Esophagus muscularis mucosa (tissue), 4 donors: ENCODE results near the gene PEX16.

Source experiments
- EP300 ChIP-seq: sonication (generic); formaldehyde crosslinking; IDR thresholded peaks from one replicate; pipeline ENCODE4 v1.6.1; 2017; ENCODE audit warnings: antibody characterized with exemption
- POLR2AphosphoS5 ChIP-seq, 2 donors: sonication (generic); formaldehyde crosslinking; IDR thresholded peaks; one replicate each; pipeline ENCODE4 v1.6.1; 2017; ENCODE audit warnings: antibody characterized with exemption in 2 of 2
- TF ChIP-seq, protein P1 (sequence below), 3 experiments: fragments of 200-600 bp in 2 of 3; fragments of 450-650 bp in 1 of 3; sonication (generic) in 2 of 3; IDR thresholded peaks; one replicate each; pipeline ENCODE4 v1.5.1; 2017 to 2019; ENCODE audit warnings: antibody characterized with exemption in 3 of 3, mild to moderate bottlenecking in 2 of 3, moderate library complexity in 1 of 3

DNA sequence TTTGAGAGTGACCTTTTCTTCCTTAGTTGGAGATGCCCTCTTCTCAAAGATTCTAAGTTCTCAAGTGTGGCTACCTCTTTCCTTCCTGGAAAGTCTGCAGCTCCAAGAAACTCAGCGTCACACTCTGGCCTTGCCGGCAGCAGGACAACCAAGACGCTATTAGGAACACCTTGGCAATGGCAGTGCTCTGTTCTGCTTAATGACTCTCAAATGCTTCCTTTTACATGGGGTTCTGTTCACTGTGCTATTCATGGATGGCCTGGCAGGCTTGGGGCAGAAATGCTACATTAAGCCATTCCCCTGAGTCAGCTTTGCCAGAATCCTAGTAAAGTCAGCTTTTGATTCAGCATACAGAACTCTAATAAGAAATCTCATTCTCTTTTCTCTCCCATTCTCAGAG is 30.7 kb upstream of the PEX16 start:
- TF ChIP-seq, protein P1, sequence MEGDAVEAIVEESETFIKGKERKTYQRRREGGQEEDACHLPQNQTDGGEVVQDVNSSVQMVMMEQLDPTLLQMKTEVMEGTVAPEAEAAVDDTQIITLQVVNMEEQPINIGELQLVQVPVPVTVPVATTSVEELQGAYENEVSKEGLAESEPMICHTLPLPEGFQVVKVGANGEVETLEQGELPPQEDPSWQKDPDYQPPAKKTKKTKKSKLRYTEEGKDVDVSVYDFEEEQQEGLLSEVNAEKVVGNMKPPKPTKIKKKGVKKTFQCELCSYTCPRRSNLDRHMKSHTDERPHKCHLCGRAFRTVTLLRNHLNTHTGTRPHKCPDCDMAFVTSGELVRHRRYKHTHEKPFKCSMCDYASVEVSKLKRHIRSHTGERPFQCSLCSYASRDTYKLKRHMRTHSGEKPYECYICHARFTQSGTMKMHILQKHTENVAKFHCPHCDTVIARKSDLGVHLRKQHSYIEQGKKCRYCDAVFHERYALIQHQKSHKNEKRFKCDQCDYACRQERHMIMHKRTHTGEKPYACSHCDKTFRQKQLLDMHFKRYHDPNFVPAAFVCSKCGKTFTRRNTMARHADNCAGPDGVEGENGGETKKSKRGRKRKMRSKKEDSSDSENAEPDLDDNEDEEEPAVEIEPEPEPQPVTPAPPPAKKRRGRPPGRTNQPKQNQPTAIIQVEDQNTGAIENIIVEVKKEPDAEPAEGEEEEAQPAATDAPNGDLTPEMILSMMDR (IDR thresholded peaks at IDR 0.05), result no peak
- TF ChIP-seq EP300, result no peak
- no peak for TF ChIP-seq POLR2AphosphoS5 (IDR thresholded peaks at IDR 0.05)
